A673 (cell line): Measurements from ENCODE around the gene SNX12.

Experiments
- EZH2 ChIP-seq: fragments of 200-600 bp; sonication (generic); IDR thresholded peaks from 2 replicates; pipeline ENCODE4 v1.6.1; 2017; ENCODE audit warnings: borderline replicate concordance, low read depth, mild to moderate bottlenecking, mixed read lengths, antibody characterized with exemption, low read length; ENCODE audit not compliant: poor library complexity, severe bottlenecking
- TF ChIP-seq, protein P1 (sequence below): fragments of 300-800, 200-600 bp; sonication (generic); conservative IDR thresholded peaks from 2 replicates; pipeline ENCODE4 v1.5.1; 2017; ENCODE audit warnings: low read depth, mild to moderate bottlenecking, antibody characterized with exemption, low read length, moderate library complexity, mixed read lengths

DNA sequence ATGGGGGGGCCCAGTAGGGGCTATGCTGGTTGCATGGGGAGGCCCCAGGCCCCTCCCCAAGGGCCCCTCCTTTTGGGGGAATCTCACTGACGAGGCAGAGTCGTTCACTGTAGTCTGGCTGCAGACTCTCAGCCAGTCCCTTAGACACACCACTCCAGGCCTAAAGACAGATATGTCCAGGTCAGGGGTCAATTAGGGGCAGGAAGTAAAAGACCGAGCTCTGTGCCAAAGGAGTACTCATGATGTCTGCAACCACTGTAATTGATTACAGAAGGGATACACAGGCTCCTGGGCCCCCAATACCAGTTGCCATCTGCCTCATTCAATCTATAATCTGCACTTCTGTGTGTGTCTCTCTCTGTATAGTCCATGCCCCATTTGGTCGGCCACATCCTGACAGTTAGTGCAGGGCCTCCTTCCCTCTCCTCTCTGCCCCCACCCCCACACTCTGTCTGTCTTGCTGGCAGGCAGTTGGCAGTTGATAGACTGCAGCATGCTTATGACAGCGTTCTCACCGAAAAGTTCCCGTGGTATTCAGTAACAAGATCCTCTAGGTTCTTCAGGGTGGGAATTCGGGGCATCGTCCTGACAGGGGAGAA, 39.7 kb upstream of the SNX12 start:
- TF ChIP-seq EZH2: no peak
- TF ChIP-seq, protein P1, sequence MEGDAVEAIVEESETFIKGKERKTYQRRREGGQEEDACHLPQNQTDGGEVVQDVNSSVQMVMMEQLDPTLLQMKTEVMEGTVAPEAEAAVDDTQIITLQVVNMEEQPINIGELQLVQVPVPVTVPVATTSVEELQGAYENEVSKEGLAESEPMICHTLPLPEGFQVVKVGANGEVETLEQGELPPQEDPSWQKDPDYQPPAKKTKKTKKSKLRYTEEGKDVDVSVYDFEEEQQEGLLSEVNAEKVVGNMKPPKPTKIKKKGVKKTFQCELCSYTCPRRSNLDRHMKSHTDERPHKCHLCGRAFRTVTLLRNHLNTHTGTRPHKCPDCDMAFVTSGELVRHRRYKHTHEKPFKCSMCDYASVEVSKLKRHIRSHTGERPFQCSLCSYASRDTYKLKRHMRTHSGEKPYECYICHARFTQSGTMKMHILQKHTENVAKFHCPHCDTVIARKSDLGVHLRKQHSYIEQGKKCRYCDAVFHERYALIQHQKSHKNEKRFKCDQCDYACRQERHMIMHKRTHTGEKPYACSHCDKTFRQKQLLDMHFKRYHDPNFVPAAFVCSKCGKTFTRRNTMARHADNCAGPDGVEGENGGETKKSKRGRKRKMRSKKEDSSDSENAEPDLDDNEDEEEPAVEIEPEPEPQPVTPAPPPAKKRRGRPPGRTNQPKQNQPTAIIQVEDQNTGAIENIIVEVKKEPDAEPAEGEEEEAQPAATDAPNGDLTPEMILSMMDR: no peak
